H9 (cell line): ENCODE results near the gene ARSG. TPM values are rescaled to one million over a fixed set of nuclear protein-coding genes. Genes with fewer than 3 reads are reported as not detected.

ENCODE experiments used
- DNase-seq: peaks from one replicate; pipeline ENCODE4 v3.0.0-alpha.2; 2017
- H2AFZ ChIP-seq: one replicate; pipeline ENCODE4 v1.6.1; 2013; ENCODE audit warnings: mild to moderate bottlenecking, low read length, control low read depth, moderate library complexity
- H2AK5ac ChIP-seq: 2 replicates; pipeline ENCODE4 v1.6.1; 2013; ENCODE audit warnings: low read length, control low read depth, mixed read lengths; ENCODE audit not compliant: insufficient read length
- H2BK120ac ChIP-seq: one replicate; pipeline ENCODE4 v1.6.1; 2013; ENCODE audit warnings: low read depth, mild to moderate bottlenecking, low read length, control low read depth, inconsistent platforms; ENCODE audit not compliant: poor library complexity, severe bottlenecking
- H2BK12ac ChIP-seq: 2 replicates; pipeline ENCODE4 v1.6.1; 2013; ENCODE audit warnings: low read length, control low read depth, mixed read lengths, low read depth; ENCODE audit not compliant: insufficient read length
- H2BK15ac ChIP-seq: 2 replicates; pipeline ENCODE4 v1.6.1; 2013; ENCODE audit warnings: low read depth, low read length, control low read depth
- H2BK20ac ChIP-seq: one replicate; pipeline ENCODE4 v1.6.1; 2013; ENCODE audit warnings: low read depth, mild to moderate bottlenecking, low read length, control low read depth, inconsistent platforms; ENCODE audit not compliant: poor library complexity, severe bottlenecking
- H2BK5ac ChIP-seq: 2 replicates; pipeline ENCODE4 v1.6.1; 2013; ENCODE audit warnings: low read length, control low read depth, mixed read lengths; ENCODE audit not compliant: insufficient read length
- H3K14ac ChIP-seq: 2 replicates; pipeline ENCODE4 v1.6.1; 2013; ENCODE audit warnings: low read length, control low read depth; ENCODE audit not compliant: insufficient read depth
- H3K18ac ChIP-seq: 2 replicates; pipeline ENCODE4 v1.6.1; 2013; ENCODE audit warnings: low read depth, mild to moderate bottlenecking, mixed read lengths, low read length, control low read depth; ENCODE audit not compliant: insufficient read length
- H3K23ac ChIP-seq: 2 replicates; pipeline ENCODE4 v1.6.1; 2013; ENCODE audit warnings: low read length, control low read depth, mixed read lengths, low read depth; ENCODE audit not compliant: insufficient read length
- H3K23me2 ChIP-seq: 2 replicates; pipeline ENCODE4 v1.6.1; 2013; ENCODE audit warnings: low read depth, mild to moderate bottlenecking, mixed read lengths, low read length, control low read depth; ENCODE audit not compliant: insufficient read length, poor library complexity, severe bottlenecking
- H3K27ac ChIP-seq: 2 replicates; pipeline ENCODE4 v1.5.1; 2013; ENCODE audit warnings: low read length, control low read depth, mixed read lengths, low read depth; ENCODE audit not compliant: insufficient read length
- H3K27me3 ChIP-seq: 2 replicates; pipeline ENCODE4 v1.6.1; 2013; ENCODE audit warnings: low read length, control low read depth, inconsistent platforms; ENCODE audit not compliant: insufficient read depth
- H3K4ac ChIP-seq: 2 replicates; pipeline ENCODE4 v1.6.1; 2013; ENCODE audit warnings: low read depth, mild to moderate bottlenecking, control low read depth, inconsistent platforms, low read length, moderate library complexity
- H3K4me1 ChIP-seq: 2 replicates; pipeline ENCODE4 v1.6.1; 2013; ENCODE audit warnings: low read length, control low read depth, inconsistent platforms; ENCODE audit not compliant: insufficient read depth
- H3K4me2 ChIP-seq: 2 replicates; pipeline ENCODE4 v1.6.1; 2013; ENCODE audit warnings: low read length, control low read depth, mixed read lengths; ENCODE audit not compliant: insufficient read length, insufficient read depth
- H3K56ac ChIP-seq: 2 replicates; pipeline ENCODE4 v1.6.1; 2013; ENCODE audit warnings: low read depth, mild to moderate bottlenecking, mixed read lengths, low read length, control low read depth; ENCODE audit not compliant: insufficient read length
- H3K79me1 ChIP-seq: 2 replicates; pipeline ENCODE4 v1.6.1; 2013; ENCODE audit warnings: low read depth, mild to moderate bottlenecking, moderate library complexity, low read length, control low read depth, inconsistent platforms; ENCODE audit not compliant: insufficient read depth, poor library complexity, severe bottlenecking
- H3K79me2 ChIP-seq: 2 replicates; pipeline ENCODE4 v1.6.1; 2013; ENCODE audit warnings: low read length, control low read depth, inconsistent platforms; ENCODE audit not compliant: insufficient read depth
- H3K9ac ChIP-seq: 2 replicates; pipeline ENCODE4 v1.6.1; 2013; ENCODE audit warnings: low read length, control low read depth, mixed read lengths; ENCODE audit not compliant: insufficient read length; ENCODE audit errors: extremely low read depth
- H3K9me3 ChIP-seq: one replicate; pipeline ENCODE4 v1.6.1; 2013; ENCODE audit warnings: low read depth, low read length, inconsistent platforms; ENCODE audit not compliant: control insufficient read depth
- H3T11ph ChIP-seq: one replicate; pipeline ENCODE4 v1.6.1; 2013; ENCODE audit warnings: mild to moderate bottlenecking, low read length, control low read depth, inconsistent platforms
- H4K20me1 ChIP-seq: one replicate; pipeline ENCODE4 v1.6.1; 2013; ENCODE audit not compliant: control insufficient read depth, insufficient read length, insufficient read depth
- H4K5ac ChIP-seq: 2 replicates; pipeline ENCODE4 v1.6.1; 2013; ENCODE audit warnings: low read depth, mild to moderate bottlenecking, mixed read lengths, low read length, control low read depth; ENCODE audit not compliant: insufficient read length
- H4K8ac ChIP-seq: replicated peaks from 2 replicates; pipeline ENCODE4 v1.6.1; 2013; ENCODE audit warnings: low read length, control low read depth, mixed read lengths, low read depth; ENCODE audit not compliant: insufficient read length
- H4K91ac ChIP-seq: 2 replicates; pipeline ENCODE4 v1.6.1; 2013; ENCODE audit warnings: low read depth, mild to moderate bottlenecking, moderate library complexity, mixed read lengths, low read length, control low read depth; ENCODE audit not compliant: insufficient read length
- H3K27ac Mint-ChIP-seq, 3 experiments: 2 replicates in 2 of 3; 3 replicates in 1 of 3; pipeline ENCODE4 v1.8.0; 2020 to 2021; ENCODE audit warnings: mixed read lengths in 3 of 3, mild to moderate bottlenecking in 1 of 3, moderate library complexity in 1 of 3
- H3K27me3 Mint-ChIP-seq: 2 replicates; pipeline ENCODE4 v1.8.0; 2021; ENCODE audit warnings: low read depth, mild to moderate bottlenecking, moderate library complexity, mixed read lengths
- H3K36me3 Mint-ChIP-seq, 3 experiments: 2 replicates in 2 of 3; 3 replicates in 1 of 3; pipeline ENCODE4 v1.8.0; 2020 to 2021; ENCODE audit warnings: low read depth in 3 of 3, mixed read lengths in 3 of 3; ENCODE audit not compliant: insufficient read depth in 1 of 3
- H3K4me1 Mint-ChIP-seq, 2 experiments: 2 replicates each; pipeline ENCODE4 v1.8.0; 2020; ENCODE audit warnings: mixed read lengths in 2 of 2
- H3K4me3 Mint-ChIP-seq, 2 experiments: 2 replicates in 1 of 2; 3 replicates in 1 of 2; pipeline ENCODE4 v1.8.0; 2020 to 2021; ENCODE audit warnings: mild to moderate bottlenecking in 2 of 2, mixed read lengths in 2 of 2, moderate library complexity in 1 of 2
- H3K9me3 Mint-ChIP-seq, 2 experiments: 2 replicates in 1 of 2; 3 replicates in 1 of 2; pipeline ENCODE4 v1.8.0; 2020; ENCODE audit warnings: mild to moderate bottlenecking in 2 of 2, mixed read lengths in 2 of 2, moderate library complexity in 1 of 2
- CTCF ChIP-seq: fragments of 200-600 bp; sonication (generic); conservative IDR thresholded peaks from 3 replicates; pipeline ENCODE4 v1.8.0; 2021; ENCODE audit warnings: antibody characterized with exemption, mild to moderate bottlenecking
- WGBS: extraction: QIAGEN DNeasy Blood & Tissue Kit; methylation state at CpG from one replicate; pipeline ENCODE4 v1.1.7; 2013; ENCODE audit warnings: missing lambda C conversion rate, low lambda C conversion rate, mixed read lengths; ENCODE audit not compliant: insufficient read length; ENCODE audit errors: extremely low coverage; 5-methylcytosine and 5-hydroxymethylcytosine counted together
- total RNA-seq: library from RNA; stranded (reverse); gene quantifications from 2 replicates; pipeline ENCODE4 v1.2.1, GENCODE V29; 2021

Gene ARSG
- total RNA-seq, 1 experiment from 2014 or later, result 3.6 TPM

DNA sequence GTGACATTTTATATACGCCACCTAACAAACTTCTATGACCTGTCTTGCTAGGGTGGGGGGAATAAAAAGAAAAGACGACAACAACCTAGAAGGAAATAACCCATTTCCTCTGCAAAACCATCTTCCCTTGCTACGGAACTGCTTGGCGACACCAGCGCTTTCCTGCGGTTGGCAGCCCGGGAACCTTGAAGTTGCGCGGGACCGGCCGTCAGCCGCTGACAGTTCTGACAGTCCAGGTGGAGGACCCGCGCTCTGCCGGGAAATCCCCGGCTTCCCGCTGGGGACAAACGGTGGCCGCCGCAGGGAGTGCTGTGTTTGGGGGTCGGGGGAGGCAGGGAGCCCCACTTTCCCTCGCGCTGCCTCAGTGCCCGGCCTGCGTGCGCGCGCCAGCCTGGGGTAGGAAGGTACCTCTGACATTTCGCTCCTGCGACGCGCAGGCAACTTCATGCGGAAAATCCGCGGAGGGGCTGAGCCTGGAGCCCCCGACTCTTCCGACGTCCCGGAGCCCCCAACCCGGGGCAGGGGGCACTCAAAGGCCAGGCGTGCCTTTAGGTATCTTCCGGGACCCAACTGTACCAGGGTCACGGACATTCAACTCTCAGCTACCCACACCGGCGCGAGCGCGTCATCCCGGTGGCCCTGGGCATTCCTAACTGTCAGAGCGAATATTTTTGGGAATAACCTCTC is 884 bp upstream of the ARSG start:
- DNase-seq, result peak; percentile 65

More for the DNA sequence above, 884 bp upstream of the ARSG start:
- H2AFZ ChIP-seq, result no peak overlapping the region
- H3K79me2 ChIP-seq, result no peaks in the 10 kb centered on the region
- H3K27me3 ChIP-seq, result peaks cover 21% of the 10 kb centered on the region; the same call in 1 of the 2 replicates
- H4K91ac ChIP-seq, result no peak overlapping the region
- H3K23ac ChIP-seq, result no peak overlapping the region
- no peak overlapping the region for H2BK20ac ChIP-seq
- Mint-ChIP-seq H3K4me3 (peak overlapping the region; percentile 66 to 90), H3K4me1 (peaks cover 51 to 54% of the 10 kb centered on the region in 2 experiments), H3K36me3 (peaks cover 0 to 1% (median 0%) of the 10 kb centered on the region in 3 experiments; a peak in 1 of 7 replicates), H3K9me3 (no peaks in the 10 kb centered on the region; a peak in 1 of 5 replicates), H3K27ac (peak overlapping the region in 1 of 3 experiments; percentile 33; a peak in 1 of 7 replicates), H3K27me3 (peaks cover 71% of the 10 kb centered on the region)
- no peak overlapping the region for H3K56ac ChIP-seq
- no peak overlapping the region for H3K14ac ChIP-seq
- TF ChIP-seq CTCF, result no peak
- H3K9me3 ChIP-seq, result no peaks in the 10 kb centered on the region
- no peaks in the 10 kb centered on the region for H4K20me1 ChIP-seq
- no peak overlapping the region for H3K27ac ChIP-seq
- H3K18ac ChIP-seq, result no peak overlapping the region
- H2BK12ac ChIP-seq, result no peak overlapping the region
- no CpG with 5 or more reads among the region's 50 CpGs for WGBS
- peaks cover 2% of the 10 kb centered on the region for H3K4me1 ChIP-seq
- no peak overlapping the region for H4K5ac ChIP-seq
- no peak overlapping the region for H2BK5ac ChIP-seq
- H3K23me2 ChIP-seq, result peaks cover 19% of the 10 kb centered on the region
- H3K4ac ChIP-seq, result no peak overlapping the region
- no peak overlapping the region for H4K8ac ChIP-seq
- no peak overlapping the region for H2BK120ac ChIP-seq
- H3T11ph ChIP-seq, result no peak overlapping the region
- H3K4me2 ChIP-seq, result peak overlapping the region; percentile 77
- no peaks in the 10 kb centered on the region for H3K79me1 ChIP-seq
- H2BK15ac ChIP-seq, result no peak overlapping the region
- no peak overlapping the region for H2AK5ac ChIP-seq
- no peak overlapping the region for H3K9ac ChIP-seq
